GM12878 (cell line): Measurements from ENCODE around the gene AP3D1. TPM values are rescaled to one million over a fixed set of nuclear protein-coding genes. Genes with fewer than 3 reads are reported as not detected.

Experiments
- ATAC-seq: fragments of 200-7000 bp; cut with Tn5 transposase; 3 replicates; pipeline ENCODE4 v1.9.1; 2020; ENCODE audit warnings: mild to moderate bottlenecking, moderate library complexity
- BruUV-seq: library from RNA; stranded (reverse); fragments of 400-500 nt; replicated peaks from 2 replicates; lab custom pipeline; 2021; lab: Mats Ljungman, UMichigan
- CTCF ChIA-PET: fragments of 300-600 bp; sonication (Branson Sonifier 250); formaldehyde crosslinking; extraction: SDS; loops from one replicate; lab custom pipeline; 2021; ENCODE audit warnings: inconsistent platforms; lab: Yijun Ruan, JAX
- POLR2A ChIA-PET: fragments of 350-600 bp; formaldehyde crosslinking; extraction: SDS; loops from one replicate; lab custom pipeline; 2021; ENCODE audit warnings: inconsistent platforms; lab: Charles Lee
- RAD21 ChIA-PET: fragments of 300-600 bp; sonication (Branson Sonifier 250); formaldehyde crosslinking; loops from one replicate; lab custom pipeline; 2023; ENCODE audit warnings: antibody characterized with exemption; ENCODE audit not compliant: unreplicated experiment; lab: Charles Lee
- SMC1A ChIA-PET: fragments of 300-600 bp; sonication (Branson Sonifier 250); formaldehyde crosslinking; loops from one replicate; lab custom pipeline; 2023; ENCODE audit not compliant: unreplicated experiment, uncharacterized antibody; lab: Charles Lee
- DNase-seq: peaks from one replicate; pipeline ENCODE4 v3.0.0-alpha.2; 2011; ENCODE audit warnings: low read depth, low spot score
- FAIRE-seq: peaks from 3 replicates; lab custom pipeline; 2011; peaks lifted over from hg19 to GRCh38; lab: Jason Lieb, UNC
- H2AFZ ChIP-seq: 2 replicates; pipeline ENCODE4 v1.6.0; 2011; ENCODE audit warnings: low read depth, low read length, control low read depth; ENCODE audit not compliant: control insufficient read depth
- H3K27ac ChIP-seq: 2 replicates; pipeline ENCODE4 v1.5.1; 2011; ENCODE audit warnings: control low read depth; ENCODE audit not compliant: control insufficient read depth, insufficient read depth
- H3K27me3 ChIP-seq, 2 experiments: replicated peaks in 1 of 2; 2 replicates each; pipeline versions ENCODE4 v1.6.0 to v1.6.1; 2011; ENCODE audit warnings: low read length in 1 of 2; ENCODE audit not compliant: control insufficient read depth in 2 of 2, insufficient read depth in 2 of 2
- H3K36me3 ChIP-seq, 2 experiments: 2 replicates each; pipeline ENCODE4 v1.5.1; 2011; ENCODE audit warnings: low read length in 1 of 2; ENCODE audit not compliant: control insufficient read depth in 2 of 2, insufficient read depth in 2 of 2
- H3K4me1 ChIP-seq: 2 replicates; pipeline ENCODE4 v1.6.1; 2011; ENCODE audit warnings: mild to moderate bottlenecking, low read length, moderate library complexity, mixed read lengths; ENCODE audit not compliant: control insufficient read depth, insufficient read depth
- H3K4me2 ChIP-seq: 2 replicates; pipeline ENCODE4 v1.6.0; 2011; ENCODE audit warnings: control low read depth; ENCODE audit not compliant: control insufficient read depth, insufficient read depth
- H3K4me3 ChIP-seq: fragments of 200-600 bp; sonication (generic); 2 replicates; pipeline ENCODE4 v1.5.1; 2016
- H3K79me2 ChIP-seq: 2 replicates; pipeline ENCODE4 v1.6.0; 2011; ENCODE audit warnings: low read length; ENCODE audit not compliant: control insufficient read depth, insufficient read depth
- H3K9ac ChIP-seq: 2 replicates; pipeline ENCODE4 v1.8.0; 2011; ENCODE audit warnings: low read length, control low read depth, mixed read lengths; ENCODE audit not compliant: control insufficient read depth, insufficient read depth
- H3K9me3 ChIP-seq: replicated peaks from 3 replicates; pipeline ENCODE4 v1.5.1; 2011; ENCODE audit warnings: mild to moderate bottlenecking, low read length; ENCODE audit not compliant: control insufficient read depth, insufficient read depth
- H4K20me1 ChIP-seq: 2 replicates; pipeline ENCODE4 v1.6.0; 2011; ENCODE audit not compliant: control insufficient read depth, insufficient read depth
- E2F8 ChIP-seq: fragments of 450-650 bp; IDR thresholded peaks from 2 replicates; pipeline ENCODE4 v1.6.1; 2018; ENCODE audit warnings: mild to moderate bottlenecking, low read depth, moderate library complexity; ENCODE audit not compliant: partially characterized antibody
- EZH2 ChIP-seq: IDR thresholded peaks from 2 replicates; pipeline ENCODE4 v1.6.1; 2012; ENCODE audit warnings: low read depth, mild to moderate bottlenecking, control low read depth, inconsistent platforms, low read length, borderline replicate concordance; ENCODE audit not compliant: control insufficient read depth
- IKZF2 ChIP-seq, 2 experiments: fragments of 450-650 bp; IDR thresholded peaks; 2 replicates each; pipeline ENCODE4 v1.6.1; 2017; ENCODE audit warnings: mild to moderate bottlenecking in 2 of 2, moderate library complexity in 2 of 2
- JUND ChIP-seq: IDR thresholded peaks from 2 replicates; pipeline ENCODE4 v1.6.1; 2012; ENCODE audit warnings: low read depth, mild to moderate bottlenecking, low read length, improper control_type of control experiment, moderate library complexity
- KDM1A ChIP-seq: fragments of 200-600 bp; sonication (generic); IDR thresholded peaks from 2 replicates; pipeline ENCODE4 v1.6.1; 2016; ENCODE audit warnings: borderline replicate concordance
- PAX8 ChIP-seq: fragments of 450-650 bp; IDR thresholded peaks from 2 replicates; pipeline ENCODE4 v1.6.1; 2017; ENCODE audit warnings: mild to moderate bottlenecking, moderate library complexity
- RB1 ChIP-seq: fragments of 450-650 bp; formaldehyde crosslinking; IDR thresholded peaks from 2 replicates; pipeline ENCODE4 v1.6.1; 2017; ENCODE audit warnings: mild to moderate bottlenecking, borderline replicate concordance
- TAF1 ChIP-seq: IDR thresholded peaks from 2 replicates; pipeline ENCODE4 v1.6.1; 2011; ENCODE audit warnings: mild to moderate bottlenecking, low read depth, low read length, borderline replicate concordance
- YBX1 ChIP-seq: fragments of 450-650 bp; IDR thresholded peaks from 2 replicates; pipeline ENCODE4 v1.6.1; 2016; ENCODE audit warnings: antibody characterized with exemption
- ZNF217 ChIP-seq: fragments of 450-650 bp; IDR thresholded peaks from 2 replicates; pipeline ENCODE4 v1.6.1; 2017; ENCODE audit warnings: antibody characterized with exemption, mild to moderate bottlenecking
- WGBS: methylation state at CpG from one replicate; pipeline ENCODE4 v1.1.6; 2016; ENCODE audit warnings: low lambda C conversion rate; ENCODE audit not compliant: insufficient replicate concordance, insufficient coverage; ENCODE audit errors: missing lambda C conversion rate; 5-methylcytosine and 5-hydroxymethylcytosine counted together
- in situ Hi-C: fragments of 300-500 bp; cut with MboI; formaldehyde crosslinking; loops from 9 replicates; pipeline ENCODE4 v1.14.3; 2018; ENCODE audit warnings: mixed read lengths
- intact Hi-C: fragments of 100-400 bp; cut with micrococcal nuclease; formaldehyde crosslinking; loops from one replicate; pipeline ENCODE4 v1.14.2; 2022; ENCODE audit not compliant: unreplicated experiment
- polyA plus RNA-seq, 11 experiments: library from polyadenylated mRNA; depleted of rRNA in 4 of 11; unstranded in 6 of 11; stranded (reverse) in 5 of 11; fragments of >200 nt; fragmentation: Nextera tagmentation in 4 of 11; fragmentation: Illumina TruSeq in 1 of 11; extraction: Ambion mirVana in 4 of 11; extraction: Trizol in 1 of 11; gene quantifications; 1 replicate in 1 of 11; 2 replicates in 10 of 11; pipeline versions ENCODE4 v1.2.1 to v1.2.3, GENCODE V29; 2011 to 2016; ENCODE audit warnings: inconsistent platforms in 2 of 11, missing spikeins in 2 of 11, low read depth in 1 of 11
- total RNA-seq, 4 experiments: library from RNA; depleted of rRNA in 3 of 4; stranded (reverse); fragments of >200 nt in 3 of 4; fragmentation: Illumina TruSeq in 1 of 4; extraction: Trizol in 1 of 4; gene quantifications; 2 replicates each; pipeline versions ENCODE4 v1.2.1 to v1.2.3, GENCODE V29; 2013 to 2021
- TF ChIP-seq, protein P1 (sequence below), 3 experiments: IDR thresholded peaks in 2 of 3; conservative IDR thresholded peaks in 1 of 3; 2 replicates each; pipeline ENCODE4 v1.5.1; 2011; ENCODE audit warnings: low read depth in 3 of 3, low read length in 3 of 3, mild to moderate bottlenecking in 3 of 3, control low read depth in 2 of 3, moderate library complexity in 2 of 3, inconsistent platforms in 1 of 3, mixed read lengths in 1 of 3; ENCODE audit not compliant: control insufficient read depth in 2 of 3, insufficient read depth in 1 of 3; ENCODE audit errors: extremely low read depth in 1 of 3
- TF ChIP-seq, protein P2 (sequence below): fragments of 450-650 bp; formaldehyde crosslinking; IDR thresholded peaks from 2 replicates; pipeline ENCODE4 v1.4.0; 2020; ENCODE audit warnings: mild to moderate bottlenecking, moderate library complexity
- TF ChIP-seq, protein P3 (sequence below): fragments of 450-650 bp; IDR thresholded peaks from 2 replicates; pipeline ENCODE4 v1.6.1; 2014; ENCODE audit warnings: mild to moderate bottlenecking

The AP3D1 gene
- total and polyA plus RNA-seq, 10 of the 15 experiments (the other 5 are each of a cell fraction or from before 2014, with no cell fraction given), result 1.5 to 108 (median 59.1) TPM

GRCh38 chr19:2148482-2149135 lies 2.8 kb downstream of the AP3D1 start:
- H3K27ac ChIP-seq, result peak overlapping the region; percentile 91
- no peak for DNase-seq
- H3K4me2 ChIP-seq, result peak overlapping the region; percentile 84
- no peaks in the 10 kb centered on the region for H3K9me3 ChIP-seq
- no peak overlapping the region for H2AFZ ChIP-seq
- H3K4me1 ChIP-seq, result peaks cover 27% of the 10 kb centered on the region
- peak overlapping the region; percentile 96 for H3K4me3 ChIP-seq
- BruUV-seq, result no TSS peak
- FAIRE-seq, result no peak
- no peak for ATAC-seq
- CTCF ChIA-PET, result interaction anchor here (1.0 to 1.2 kb wide), 2 partner anchors 15 to 129 kb away, joined by 3 to 4 read pairs; no protein-coding TSS in a partner anchor
- SMC1A ChIA-PET, result interaction anchor here (0.6 to 1.7 kb wide), 3 partner anchors 23 to 92 kb away, joined by 3 to 4 read pairs (median 4); no protein-coding TSS in a partner anchor
- in situ Hi-C loops, result no loop called here
- intact Hi-C loops, result loop anchor here (2.0 kb wide), 1 partner anchor 54 kb away; no protein-coding TSS in a partner anchor
- H3K36me3 ChIP-seq, result peaks cover 3 to 6% of the 10 kb centered on the region in 2 experiments; a peak in 3 of 4 replicates
- peaks cover 6% of the 10 kb centered on the region; the same call in 1 of the 2 replicates for H4K20me1 ChIP-seq
- no peaks in the 10 kb centered on the region for H3K27me3 ChIP-seq
- WGBS, result 82% methylated on average over 16 of the region's 16 CpGs
- RAD21 ChIA-PET, result interaction anchor here (0.6 to 1.5 kb wide), 4 partner anchors 21 to 1614 kb away, joined by 3 to 5 read pairs (median 3); partner anchors contain the start of genes IZUMO4 and MRPL54
- POLR2A ChIA-PET, result interaction anchor here (0.6 to 1.0 kb wide), 6 partner anchors 17 to 246 kb away, joined by 3 to 6 read pairs (median 4); no protein-coding TSS in a partner anchor
- peaks cover 74% of the 10 kb centered on the region for H3K79me2 ChIP-seq
- peak overlapping the region; percentile 98; the same call in 1 of the 2 replicates for H3K9ac ChIP-seq
- TF ChIP-seq JUND (no peak), ZNF217 (no peak), KDM1A (no peak), YBX1 (no peak), IKZF2 (IDR thresholded peaks at IDR 0.05) (peak; percentile 49 to 65; a peak in 2 of 4 replicates), RB1 (no peak), EZH2 (no peak), PAX8 (no peak), TAF1 (no peak), E2F8 (no peak)
- TF ChIP-seq, protein P1, sequence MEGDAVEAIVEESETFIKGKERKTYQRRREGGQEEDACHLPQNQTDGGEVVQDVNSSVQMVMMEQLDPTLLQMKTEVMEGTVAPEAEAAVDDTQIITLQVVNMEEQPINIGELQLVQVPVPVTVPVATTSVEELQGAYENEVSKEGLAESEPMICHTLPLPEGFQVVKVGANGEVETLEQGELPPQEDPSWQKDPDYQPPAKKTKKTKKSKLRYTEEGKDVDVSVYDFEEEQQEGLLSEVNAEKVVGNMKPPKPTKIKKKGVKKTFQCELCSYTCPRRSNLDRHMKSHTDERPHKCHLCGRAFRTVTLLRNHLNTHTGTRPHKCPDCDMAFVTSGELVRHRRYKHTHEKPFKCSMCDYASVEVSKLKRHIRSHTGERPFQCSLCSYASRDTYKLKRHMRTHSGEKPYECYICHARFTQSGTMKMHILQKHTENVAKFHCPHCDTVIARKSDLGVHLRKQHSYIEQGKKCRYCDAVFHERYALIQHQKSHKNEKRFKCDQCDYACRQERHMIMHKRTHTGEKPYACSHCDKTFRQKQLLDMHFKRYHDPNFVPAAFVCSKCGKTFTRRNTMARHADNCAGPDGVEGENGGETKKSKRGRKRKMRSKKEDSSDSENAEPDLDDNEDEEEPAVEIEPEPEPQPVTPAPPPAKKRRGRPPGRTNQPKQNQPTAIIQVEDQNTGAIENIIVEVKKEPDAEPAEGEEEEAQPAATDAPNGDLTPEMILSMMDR (IDR thresholded peaks at IDR 0.05 in 2 of 3, conservative IDR thresholded peaks at IDR 0.05 in 1 of 3; ENCODE audit: control insufficient read depth in 2 of 3, extremely low read depth in 1 of 3, insufficient read depth in 1 of 3, low read depth in 3 of 3, low read length in 3 of 3), result no peak
- TF ChIP-seq, protein P2, sequence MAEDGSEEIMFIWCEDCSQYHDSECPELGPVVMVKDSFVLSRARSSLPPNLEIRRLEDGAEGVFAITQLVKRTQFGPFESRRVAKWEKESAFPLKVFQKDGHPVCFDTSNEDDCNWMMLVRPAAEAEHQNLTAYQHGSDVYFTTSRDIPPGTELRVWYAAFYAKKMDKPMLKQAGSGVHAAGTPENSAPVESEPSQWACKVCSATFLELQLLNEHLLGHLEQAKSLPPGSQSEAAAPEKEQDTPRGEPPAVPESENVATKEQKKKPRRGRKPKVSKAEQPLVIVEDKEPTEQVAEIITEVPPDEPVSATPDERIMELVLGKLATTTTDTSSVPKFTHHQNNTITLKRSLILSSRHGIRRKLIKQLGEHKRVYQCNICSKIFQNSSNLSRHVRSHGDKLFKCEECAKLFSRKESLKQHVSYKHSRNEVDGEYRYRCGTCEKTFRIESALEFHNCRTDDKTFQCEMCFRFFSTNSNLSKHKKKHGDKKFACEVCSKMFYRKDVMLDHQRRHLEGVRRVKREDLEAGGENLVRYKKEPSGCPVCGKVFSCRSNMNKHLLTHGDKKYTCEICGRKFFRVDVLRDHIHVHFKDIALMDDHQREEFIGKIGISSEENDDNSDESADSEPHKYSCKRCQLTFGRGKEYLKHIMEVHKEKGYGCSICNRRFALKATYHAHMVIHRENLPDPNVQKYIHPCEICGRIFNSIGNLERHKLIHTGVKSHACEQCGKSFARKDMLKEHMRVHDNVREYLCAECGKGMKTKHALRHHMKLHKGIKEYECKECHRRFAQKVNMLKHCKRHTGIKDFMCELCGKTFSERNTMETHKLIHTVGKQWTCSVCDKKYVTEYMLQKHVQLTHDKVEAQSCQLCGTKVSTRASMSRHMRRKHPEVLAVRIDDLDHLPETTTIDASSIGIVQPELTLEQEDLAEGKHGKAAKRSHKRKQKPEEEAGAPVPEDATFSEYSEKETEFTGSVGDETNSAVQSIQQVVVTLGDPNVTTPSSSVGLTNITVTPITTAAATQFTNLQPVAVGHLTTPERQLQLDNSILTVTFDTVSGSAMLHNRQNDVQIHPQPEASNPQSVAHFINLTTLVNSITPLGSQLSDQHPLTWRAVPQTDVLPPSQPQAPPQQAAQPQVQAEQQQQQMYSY (CRISPR knock-in tag), result no peak
- TF ChIP-seq, protein P3, sequence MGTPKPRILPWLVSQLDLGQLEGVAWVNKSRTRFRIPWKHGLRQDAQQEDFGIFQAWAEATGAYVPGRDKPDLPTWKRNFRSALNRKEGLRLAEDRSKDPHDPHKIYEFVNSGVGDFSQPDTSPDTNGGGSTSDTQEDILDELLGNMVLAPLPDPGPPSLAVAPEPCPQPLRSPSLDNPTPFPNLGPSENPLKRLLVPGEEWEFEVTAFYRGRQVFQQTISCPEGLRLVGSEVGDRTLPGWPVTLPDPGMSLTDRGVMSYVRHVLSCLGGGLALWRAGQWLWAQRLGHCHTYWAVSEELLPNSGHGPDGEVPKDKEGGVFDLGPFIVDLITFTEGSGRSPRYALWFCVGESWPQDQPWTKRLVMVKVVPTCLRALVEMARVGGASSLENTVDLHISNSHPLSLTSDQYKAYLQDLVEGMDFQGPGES, result no peak
